H9 (cell line): ENCODE data around the gene DHX35. TPM values are rescaled to one million over a fixed set of nuclear protein-coding genes. Genes with fewer than 3 reads are reported as not detected.

Experiments used
- DNase-seq: peaks from one replicate; pipeline ENCODE4 v3.0.0-alpha.2; 2017
- H2AFZ ChIP-seq: one replicate; pipeline ENCODE4 v1.6.1; 2013; ENCODE audit warnings: mild to moderate bottlenecking, low read length, control low read depth, moderate library complexity
- H2AK5ac ChIP-seq: 2 replicates; pipeline ENCODE4 v1.6.1; 2013; ENCODE audit warnings: low read length, control low read depth, mixed read lengths; ENCODE audit not compliant: insufficient read length
- H2BK120ac ChIP-seq: one replicate; pipeline ENCODE4 v1.6.1; 2013; ENCODE audit warnings: low read depth, mild to moderate bottlenecking, low read length, control low read depth, inconsistent platforms; ENCODE audit not compliant: poor library complexity, severe bottlenecking
- H2BK12ac ChIP-seq: 2 replicates; pipeline ENCODE4 v1.6.1; 2013; ENCODE audit warnings: low read length, control low read depth, mixed read lengths, low read depth; ENCODE audit not compliant: insufficient read length
- H2BK15ac ChIP-seq: 2 replicates; pipeline ENCODE4 v1.6.1; 2013; ENCODE audit warnings: low read depth, low read length, control low read depth
- H2BK20ac ChIP-seq: one replicate; pipeline ENCODE4 v1.6.1; 2013; ENCODE audit warnings: low read depth, mild to moderate bottlenecking, low read length, control low read depth, inconsistent platforms; ENCODE audit not compliant: poor library complexity, severe bottlenecking
- H2BK5ac ChIP-seq: 2 replicates; pipeline ENCODE4 v1.6.1; 2013; ENCODE audit warnings: low read length, control low read depth, mixed read lengths; ENCODE audit not compliant: insufficient read length
- H3K14ac ChIP-seq: 2 replicates; pipeline ENCODE4 v1.6.1; 2013; ENCODE audit warnings: low read length, control low read depth; ENCODE audit not compliant: insufficient read depth
- H3K18ac ChIP-seq: 2 replicates; pipeline ENCODE4 v1.6.1; 2013; ENCODE audit warnings: low read depth, mild to moderate bottlenecking, mixed read lengths, low read length, control low read depth; ENCODE audit not compliant: insufficient read length
- H3K23ac ChIP-seq: 2 replicates; pipeline ENCODE4 v1.6.1; 2013; ENCODE audit warnings: low read length, control low read depth, mixed read lengths, low read depth; ENCODE audit not compliant: insufficient read length
- H3K23me2 ChIP-seq: 2 replicates; pipeline ENCODE4 v1.6.1; 2013; ENCODE audit warnings: low read depth, mild to moderate bottlenecking, mixed read lengths, low read length, control low read depth; ENCODE audit not compliant: insufficient read length, poor library complexity, severe bottlenecking
- H3K27ac ChIP-seq: 2 replicates; pipeline ENCODE4 v1.5.1; 2013; ENCODE audit warnings: low read length, control low read depth, mixed read lengths, low read depth; ENCODE audit not compliant: insufficient read length
- H3K27me3 ChIP-seq: 2 replicates; pipeline ENCODE4 v1.6.1; 2013; ENCODE audit warnings: low read length, control low read depth, inconsistent platforms; ENCODE audit not compliant: insufficient read depth
- H3K4ac ChIP-seq: 2 replicates; pipeline ENCODE4 v1.6.1; 2013; ENCODE audit warnings: low read depth, mild to moderate bottlenecking, control low read depth, inconsistent platforms, low read length, moderate library complexity
- H3K4me1 ChIP-seq: 2 replicates; pipeline ENCODE4 v1.6.1; 2013; ENCODE audit warnings: low read length, control low read depth, inconsistent platforms; ENCODE audit not compliant: insufficient read depth
- H3K4me2 ChIP-seq: 2 replicates; pipeline ENCODE4 v1.6.1; 2013; ENCODE audit warnings: low read length, control low read depth, mixed read lengths; ENCODE audit not compliant: insufficient read length, insufficient read depth
- H3K56ac ChIP-seq: 2 replicates; pipeline ENCODE4 v1.6.1; 2013; ENCODE audit warnings: low read depth, mild to moderate bottlenecking, mixed read lengths, low read length, control low read depth; ENCODE audit not compliant: insufficient read length
- H3K79me1 ChIP-seq: 2 replicates; pipeline ENCODE4 v1.6.1; 2013; ENCODE audit warnings: low read depth, mild to moderate bottlenecking, moderate library complexity, low read length, control low read depth, inconsistent platforms; ENCODE audit not compliant: insufficient read depth, poor library complexity, severe bottlenecking
- H3K79me2 ChIP-seq: 2 replicates; pipeline ENCODE4 v1.6.1; 2013; ENCODE audit warnings: low read length, control low read depth, inconsistent platforms; ENCODE audit not compliant: insufficient read depth
- H3K9ac ChIP-seq: 2 replicates; pipeline ENCODE4 v1.6.1; 2013; ENCODE audit warnings: low read length, control low read depth, mixed read lengths; ENCODE audit not compliant: insufficient read length; ENCODE audit errors: extremely low read depth
- H3K9me3 ChIP-seq: one replicate; pipeline ENCODE4 v1.6.1; 2013; ENCODE audit warnings: low read depth, low read length, inconsistent platforms; ENCODE audit not compliant: control insufficient read depth
- H3T11ph ChIP-seq: one replicate; pipeline ENCODE4 v1.6.1; 2013; ENCODE audit warnings: mild to moderate bottlenecking, low read length, control low read depth, inconsistent platforms
- H4K20me1 ChIP-seq: one replicate; pipeline ENCODE4 v1.6.1; 2013; ENCODE audit not compliant: control insufficient read depth, insufficient read length, insufficient read depth
- H4K5ac ChIP-seq: 2 replicates; pipeline ENCODE4 v1.6.1; 2013; ENCODE audit warnings: low read depth, mild to moderate bottlenecking, mixed read lengths, low read length, control low read depth; ENCODE audit not compliant: insufficient read length
- H4K8ac ChIP-seq: replicated peaks from 2 replicates; pipeline ENCODE4 v1.6.1; 2013; ENCODE audit warnings: low read length, control low read depth, mixed read lengths, low read depth; ENCODE audit not compliant: insufficient read length
- H4K91ac ChIP-seq: 2 replicates; pipeline ENCODE4 v1.6.1; 2013; ENCODE audit warnings: low read depth, mild to moderate bottlenecking, moderate library complexity, mixed read lengths, low read length, control low read depth; ENCODE audit not compliant: insufficient read length
- H3K27ac Mint-ChIP-seq, 3 experiments: 2 replicates in 2 of 3; 3 replicates in 1 of 3; pipeline ENCODE4 v1.8.0; 2020 to 2021; ENCODE audit warnings: mixed read lengths in 3 of 3, mild to moderate bottlenecking in 1 of 3, moderate library complexity in 1 of 3
- H3K27me3 Mint-ChIP-seq: 2 replicates; pipeline ENCODE4 v1.8.0; 2021; ENCODE audit warnings: low read depth, mild to moderate bottlenecking, moderate library complexity, mixed read lengths
- H3K36me3 Mint-ChIP-seq, 3 experiments: 2 replicates in 2 of 3; 3 replicates in 1 of 3; pipeline ENCODE4 v1.8.0; 2020 to 2021; ENCODE audit warnings: low read depth in 3 of 3, mixed read lengths in 3 of 3; ENCODE audit not compliant: insufficient read depth in 1 of 3
- H3K4me1 Mint-ChIP-seq, 2 experiments: 2 replicates each; pipeline ENCODE4 v1.8.0; 2020; ENCODE audit warnings: mixed read lengths in 2 of 2
- H3K4me3 Mint-ChIP-seq, 2 experiments: 2 replicates in 1 of 2; 3 replicates in 1 of 2; pipeline ENCODE4 v1.8.0; 2020 to 2021; ENCODE audit warnings: mild to moderate bottlenecking in 2 of 2, mixed read lengths in 2 of 2, moderate library complexity in 1 of 2
- H3K9me3 Mint-ChIP-seq, 2 experiments: 2 replicates in 1 of 2; 3 replicates in 1 of 2; pipeline ENCODE4 v1.8.0; 2020; ENCODE audit warnings: mild to moderate bottlenecking in 2 of 2, mixed read lengths in 2 of 2, moderate library complexity in 1 of 2
- WGBS: extraction: QIAGEN DNeasy Blood & Tissue Kit; methylation state at CpG from one replicate; pipeline ENCODE4 v1.1.7; 2013; ENCODE audit warnings: missing lambda C conversion rate, low lambda C conversion rate, mixed read lengths; ENCODE audit not compliant: insufficient read length; ENCODE audit errors: extremely low coverage; 5-methylcytosine and 5-hydroxymethylcytosine counted together
- total RNA-seq: library from RNA; stranded (reverse); gene quantifications from 2 replicates; pipeline ENCODE4 v1.2.1, GENCODE V29; 2021
- TF ChIP-seq, protein P1 (sequence below): fragments of 200-600 bp; sonication (generic); conservative IDR thresholded peaks from 3 replicates; pipeline ENCODE4 v1.8.0; 2021; ENCODE audit warnings: antibody characterized with exemption, mild to moderate bottlenecking

The DHX35 gene
- total RNA-seq, 1 experiment from 2014 or later = 14.4 TPM

DNA sequence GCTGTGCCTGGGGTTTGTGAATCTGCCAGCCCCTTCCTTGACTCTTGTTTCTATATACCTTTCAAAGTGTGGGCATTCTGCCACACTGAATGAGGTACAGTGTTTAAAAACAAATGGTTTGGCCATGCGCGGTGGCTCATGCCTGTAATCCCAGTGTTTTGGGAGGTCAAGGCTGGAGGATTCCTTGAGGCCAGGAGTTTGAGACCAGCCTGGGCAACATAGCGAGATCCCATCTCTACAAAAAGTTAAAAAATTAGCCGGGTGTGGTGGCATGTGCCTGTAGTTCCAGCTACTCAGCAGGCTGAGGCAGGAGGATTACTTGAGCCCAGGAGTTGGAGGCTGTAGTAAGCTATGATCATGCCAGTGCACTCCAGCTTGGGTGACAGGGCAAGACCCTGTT, 30.2 kb upstream of the DHX35 start:
- no CpG with 5 or more reads among the region's 4 CpGs for WGBS
- Histone ChIP-seq H3K23ac (no peak overlapping the region), H2AFZ (no peak overlapping the region), H3K18ac (no peak overlapping the region), H4K5ac (no peak overlapping the region), H3K79me1 (peaks cover 3% of the 10 kb centered on the region), H2AK5ac (no peak overlapping the region), H2BK120ac (no peak overlapping the region), H4K20me1 (no peaks in the 10 kb centered on the region), H3K14ac (no peak overlapping the region), H4K8ac (no peak overlapping the region), H3K27ac (no peak overlapping the region), H3K23me2 (peaks cover 3% of the 10 kb centered on the region), H3K56ac (no peak overlapping the region), H3K27me3 (no peaks in the 10 kb centered on the region), H3K4ac (no peak overlapping the region), H3K9me3 (no peaks in the 10 kb centered on the region), H3K79me2 (peaks cover 62% of the 10 kb centered on the region), H4K91ac (no peak overlapping the region), H3T11ph (no peak overlapping the region), H2BK12ac (no peak overlapping the region), H3K4me1 (peaks cover 5% of the 10 kb centered on the region; the same call in 1 of the 2 replicates), H3K4me2 (no peak overlapping the region), H2BK15ac (no peak overlapping the region), H3K9ac (no peak overlapping the region), H2BK5ac (no peak overlapping the region), H2BK20ac (no peak overlapping the region)
- no peak overlapping the region; a peak in 1 of 7 replicates for H3K27ac Mint-ChIP-seq
- H3K9me3 Mint-ChIP-seq = peaks cover 0 to 2% of the 10 kb centered on the region in 2 experiments; a peak in 1 of 5 replicates
- TF ChIP-seq, protein P1, sequence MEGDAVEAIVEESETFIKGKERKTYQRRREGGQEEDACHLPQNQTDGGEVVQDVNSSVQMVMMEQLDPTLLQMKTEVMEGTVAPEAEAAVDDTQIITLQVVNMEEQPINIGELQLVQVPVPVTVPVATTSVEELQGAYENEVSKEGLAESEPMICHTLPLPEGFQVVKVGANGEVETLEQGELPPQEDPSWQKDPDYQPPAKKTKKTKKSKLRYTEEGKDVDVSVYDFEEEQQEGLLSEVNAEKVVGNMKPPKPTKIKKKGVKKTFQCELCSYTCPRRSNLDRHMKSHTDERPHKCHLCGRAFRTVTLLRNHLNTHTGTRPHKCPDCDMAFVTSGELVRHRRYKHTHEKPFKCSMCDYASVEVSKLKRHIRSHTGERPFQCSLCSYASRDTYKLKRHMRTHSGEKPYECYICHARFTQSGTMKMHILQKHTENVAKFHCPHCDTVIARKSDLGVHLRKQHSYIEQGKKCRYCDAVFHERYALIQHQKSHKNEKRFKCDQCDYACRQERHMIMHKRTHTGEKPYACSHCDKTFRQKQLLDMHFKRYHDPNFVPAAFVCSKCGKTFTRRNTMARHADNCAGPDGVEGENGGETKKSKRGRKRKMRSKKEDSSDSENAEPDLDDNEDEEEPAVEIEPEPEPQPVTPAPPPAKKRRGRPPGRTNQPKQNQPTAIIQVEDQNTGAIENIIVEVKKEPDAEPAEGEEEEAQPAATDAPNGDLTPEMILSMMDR = no peak
- no peaks in the 10 kb centered on the region; the same call in 1 of the 2 replicates for H3K27me3 Mint-ChIP-seq
- peaks cover 41 to 45% of the 10 kb centered on the region in 2 experiments for H3K4me1 Mint-ChIP-seq
- peaks cover 19 to 33% (median 30%) of the 10 kb centered on the region in 3 experiments; a peak in 6 of 7 replicates for H3K36me3 Mint-ChIP-seq
- H3K4me3 Mint-ChIP-seq = no peak overlapping the region
- DNase-seq = no peak
